HG03175 (cell line): ENCODE measurements around the gene IL1RAP.

Source experiments
- ATAC-seq: cut with Tn5 transposase; IDR thresholded peaks from one replicate; pipeline ENCODE4 v1.9.1; 2021; ENCODE audit warnings: mild to moderate bottlenecking, moderate library complexity; ENCODE audit not compliant: unreplicated experiment

Gene IL1RAP

DNA sequence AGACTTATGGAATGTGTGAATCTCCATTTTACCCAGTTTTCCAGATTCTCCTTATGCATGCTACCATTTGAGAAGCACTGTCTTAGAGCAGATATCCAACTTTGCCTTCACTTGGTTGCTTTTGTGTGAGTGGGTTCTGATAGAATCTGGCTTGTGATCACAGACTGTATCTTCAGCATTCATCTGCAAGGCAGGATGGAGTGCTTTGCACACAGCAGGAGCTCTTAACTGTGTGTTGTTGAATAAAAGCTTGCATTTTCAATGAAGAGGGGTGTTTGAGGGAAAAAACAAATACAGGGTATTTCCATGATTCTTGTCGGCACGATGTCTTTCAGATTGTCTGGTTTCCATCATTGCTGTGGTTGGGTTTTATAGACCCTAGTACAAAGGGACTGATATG is 24.4 kb downstream of the IL1RAP start:
- no peak for ATAC-seq

DNA sequence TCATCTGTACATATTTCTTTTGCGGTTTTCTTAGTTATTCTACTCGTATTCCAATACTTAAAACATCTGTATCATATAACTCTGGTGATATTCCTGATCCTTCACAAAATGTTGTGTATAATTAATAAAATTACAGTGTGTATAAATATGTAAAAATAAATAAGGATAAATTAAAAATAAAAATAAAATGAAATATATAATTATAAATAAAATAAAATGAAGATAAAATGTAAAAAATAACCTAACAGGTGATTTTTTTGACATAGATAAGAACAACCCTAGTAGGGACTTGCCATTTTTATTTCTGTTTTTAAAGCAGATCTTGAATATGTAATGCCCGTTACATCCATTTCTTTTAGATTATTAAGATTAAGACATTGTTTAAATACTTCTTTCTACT is 25.6 kb downstream of the IL1RAP start:
- no peak for ATAC-seq

DNA sequence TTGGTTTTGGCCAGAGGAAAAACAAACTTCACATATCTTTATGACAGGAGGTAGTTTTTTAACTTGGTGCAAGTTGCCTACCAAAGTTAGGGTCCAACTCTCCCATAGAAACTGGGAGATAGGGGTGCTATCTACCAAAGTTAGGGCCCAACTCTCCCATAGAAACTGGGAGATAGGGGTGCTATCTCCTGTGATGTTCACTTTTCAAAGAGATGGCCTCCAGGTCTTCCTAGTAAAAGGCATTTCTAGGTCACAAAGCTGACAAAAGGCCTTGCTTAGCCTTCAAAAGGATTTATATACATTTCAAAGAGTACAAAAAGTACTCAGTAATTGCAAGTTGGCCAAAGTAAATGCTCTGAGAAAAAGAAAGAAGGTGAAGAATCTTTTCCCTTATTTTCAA is 27.1 kb downstream of the IL1RAP start:
- no peak for ATAC-seq

DNA sequence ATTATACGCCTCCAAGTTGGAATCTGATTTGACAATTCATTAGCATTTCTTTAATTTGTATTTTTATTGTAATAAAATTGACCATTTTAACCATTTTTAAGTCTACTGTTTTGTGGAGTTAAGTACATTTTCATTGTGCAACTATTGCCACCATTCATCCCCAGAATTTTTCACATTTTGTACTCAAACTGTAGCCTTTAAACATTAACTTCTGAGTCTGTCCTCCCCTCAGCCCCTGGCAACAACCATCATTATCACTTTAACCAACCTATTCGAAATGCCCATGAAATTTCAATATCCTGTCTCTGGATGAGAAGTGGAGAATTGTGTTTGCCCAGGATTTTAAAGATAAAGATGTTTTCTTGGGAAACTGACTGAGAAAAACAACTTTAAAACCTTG is 27.7 kb downstream of the IL1RAP start:
- no peak for ATAC-seq

DNA sequence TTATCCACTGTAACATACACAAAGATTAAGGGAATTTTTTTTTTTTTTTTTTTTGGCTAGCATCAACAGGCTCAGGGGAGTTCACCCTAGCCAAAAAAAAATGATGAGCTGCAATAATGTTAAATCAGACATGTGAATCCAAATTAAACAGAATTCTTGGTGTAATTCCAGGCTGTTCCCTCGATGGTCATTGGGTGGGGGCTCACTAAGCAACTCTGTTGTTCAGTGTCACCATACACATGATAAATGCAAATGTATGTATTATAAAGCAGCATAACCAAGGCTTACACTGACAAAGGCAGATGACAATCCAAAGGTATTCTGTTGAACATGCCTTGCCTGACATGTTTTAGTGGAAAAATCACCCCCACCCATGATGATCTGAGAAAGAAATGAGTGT is 29.0 kb downstream of the IL1RAP start:
- no peak for ATAC-seq

DNA sequence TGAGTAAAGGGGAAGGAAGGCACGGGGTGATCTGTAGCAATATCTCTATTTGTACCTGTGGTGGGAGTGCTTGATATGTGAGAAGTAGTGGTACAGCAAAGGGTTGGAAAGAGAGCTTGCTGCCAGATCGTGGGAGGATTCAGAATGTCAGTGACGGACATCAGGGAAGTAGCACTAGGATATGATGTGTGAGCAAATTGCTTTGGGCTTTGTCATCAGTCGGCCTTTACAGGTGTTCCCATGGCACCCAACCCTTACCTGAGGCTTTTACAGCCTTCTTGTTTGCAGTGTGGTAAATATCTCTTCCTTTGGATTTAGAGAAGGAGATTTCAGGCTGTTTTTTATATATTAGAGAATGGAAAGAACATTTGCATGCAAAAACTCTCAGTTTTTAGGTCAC is 29.8 kb downstream of the IL1RAP start:
- ATAC-seq: no peak

DNA sequence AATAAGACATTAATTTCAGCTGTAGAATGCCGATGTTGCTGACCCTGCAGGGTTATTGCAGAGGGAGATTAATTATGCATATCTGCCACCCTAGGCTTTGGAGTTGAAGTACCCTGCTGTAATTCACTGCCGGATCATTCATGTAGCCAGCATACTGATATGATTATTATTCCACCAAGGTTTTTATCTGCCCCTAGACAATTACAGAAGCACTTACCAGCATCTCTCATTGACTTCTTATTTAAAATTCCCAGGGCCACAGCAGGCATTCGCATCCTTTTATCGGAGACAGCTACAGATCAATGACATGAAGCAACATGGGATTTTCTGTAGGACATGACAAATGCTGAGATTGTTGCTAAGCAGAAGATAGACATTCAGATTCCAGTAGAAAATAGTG is 31.3 kb downstream of the IL1RAP start:
- ATAC-seq: no peak

DNA sequence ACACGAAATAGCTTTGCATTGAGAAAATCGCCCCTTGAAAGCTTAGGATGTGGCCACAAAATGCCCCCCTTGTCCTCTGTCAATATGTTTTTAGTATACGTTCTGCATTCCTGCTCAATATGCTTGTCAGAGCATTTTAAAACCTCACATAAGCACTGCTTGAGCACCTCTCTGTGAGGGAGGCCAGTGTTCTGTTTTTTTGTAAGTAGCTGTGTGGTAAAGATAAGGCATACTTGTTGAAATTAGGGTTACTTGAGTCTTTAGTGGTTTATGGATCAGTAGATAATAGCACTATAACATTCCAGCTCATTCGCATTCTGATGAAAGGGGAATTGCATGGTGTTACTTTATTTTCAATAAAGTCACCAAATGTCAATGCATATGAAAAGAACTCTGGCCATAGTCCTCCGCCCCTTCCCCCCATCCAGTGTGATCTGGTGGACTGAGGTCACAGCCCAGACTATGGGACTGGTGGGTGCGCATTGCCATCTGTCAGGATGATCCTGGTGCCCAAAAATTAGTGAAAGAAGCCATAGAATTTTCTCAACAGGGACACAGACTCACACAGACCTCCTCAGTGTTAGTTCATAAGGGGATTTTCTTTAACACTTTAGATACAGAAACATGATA is 33.1 kb downstream of the IL1RAP start:
- ATAC-seq: no peak

DNA sequence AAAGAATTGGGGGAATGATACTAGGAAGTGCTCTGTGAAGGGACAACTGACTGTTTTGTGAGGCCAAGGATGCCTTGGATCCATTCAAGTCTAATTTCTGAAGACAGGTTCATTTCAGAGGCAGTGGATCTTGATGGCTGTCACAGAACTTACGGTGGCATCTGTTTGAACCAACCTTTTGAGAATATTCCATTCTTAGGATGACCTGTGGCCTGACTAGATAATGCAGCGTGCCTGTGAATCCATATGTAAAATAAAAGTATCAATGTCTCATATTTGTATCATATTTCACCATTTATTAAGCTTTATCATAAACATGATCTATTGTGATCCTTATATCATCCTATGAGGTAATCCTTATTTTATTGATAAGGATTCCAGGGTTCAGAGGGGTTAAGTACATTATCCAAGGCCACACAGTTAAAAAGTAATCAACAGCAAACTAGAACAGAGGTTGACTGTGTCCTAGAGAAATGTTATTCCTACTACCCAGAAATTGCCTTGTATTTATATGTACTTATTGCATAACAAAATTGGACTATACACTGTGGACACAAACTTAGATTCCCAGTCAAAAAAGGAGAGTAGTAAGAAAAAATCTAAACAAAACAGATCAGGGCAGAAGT is 34.3 kb downstream of the IL1RAP start:
- no peak for ATAC-seq

DNA sequence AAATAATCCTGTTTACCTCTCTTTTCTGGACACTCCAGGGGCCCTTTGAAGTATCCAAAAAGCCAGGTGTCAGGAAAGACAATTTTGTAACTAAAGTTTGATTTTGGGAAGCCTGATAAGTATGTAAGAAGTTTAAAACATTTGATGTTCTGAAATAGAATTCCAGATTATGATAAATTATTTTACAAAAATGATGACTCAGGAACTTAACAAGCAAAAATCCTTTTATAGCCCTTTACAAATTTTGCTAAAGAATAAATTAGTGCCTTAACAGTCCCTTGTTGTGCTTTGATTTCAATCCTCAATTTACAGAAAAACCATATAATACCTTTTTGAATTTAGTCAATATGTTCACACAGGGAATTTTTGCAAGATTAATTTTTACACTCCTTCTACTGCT is 38.1 kb downstream of the IL1RAP start:
- no peak for ATAC-seq

DNA sequence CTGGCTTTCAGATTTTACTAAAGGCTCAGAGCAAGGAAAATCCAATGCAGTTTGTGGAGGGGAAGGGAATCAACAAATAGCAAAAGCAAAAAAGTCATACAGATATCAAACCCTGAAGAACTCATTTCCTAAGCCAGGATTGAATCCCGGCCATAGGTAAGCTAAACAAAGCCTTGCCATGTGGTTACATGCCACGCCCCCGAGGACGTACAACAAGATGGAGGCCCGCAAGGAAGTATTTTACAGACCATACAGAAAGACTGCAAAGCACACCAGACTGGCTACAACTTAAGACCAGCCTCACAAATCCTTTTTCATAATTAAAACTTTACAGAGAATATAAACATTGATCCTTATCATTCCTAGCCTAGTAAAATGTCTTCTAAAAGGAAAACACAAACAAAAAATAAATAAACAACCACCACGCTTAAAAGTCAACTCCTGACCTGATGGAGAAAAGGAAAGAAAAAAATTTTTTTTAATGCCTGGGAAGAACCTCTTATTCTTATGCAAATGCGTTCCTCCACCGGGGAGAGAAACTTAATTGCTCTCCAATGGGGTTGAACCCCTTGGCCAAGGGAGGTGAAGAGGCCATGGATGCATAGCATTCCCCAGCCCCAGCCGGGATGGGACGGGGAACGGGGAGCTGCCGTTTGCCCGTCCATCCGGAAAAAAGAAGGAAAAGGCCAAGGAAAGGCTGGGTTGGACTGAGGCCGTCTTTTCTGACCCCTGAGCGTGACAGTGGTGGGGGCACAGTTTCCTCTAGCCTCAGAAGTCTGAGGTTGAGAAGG is 39.3 kb downstream of the IL1RAP start:
- no peak for ATAC-seq

DNA sequence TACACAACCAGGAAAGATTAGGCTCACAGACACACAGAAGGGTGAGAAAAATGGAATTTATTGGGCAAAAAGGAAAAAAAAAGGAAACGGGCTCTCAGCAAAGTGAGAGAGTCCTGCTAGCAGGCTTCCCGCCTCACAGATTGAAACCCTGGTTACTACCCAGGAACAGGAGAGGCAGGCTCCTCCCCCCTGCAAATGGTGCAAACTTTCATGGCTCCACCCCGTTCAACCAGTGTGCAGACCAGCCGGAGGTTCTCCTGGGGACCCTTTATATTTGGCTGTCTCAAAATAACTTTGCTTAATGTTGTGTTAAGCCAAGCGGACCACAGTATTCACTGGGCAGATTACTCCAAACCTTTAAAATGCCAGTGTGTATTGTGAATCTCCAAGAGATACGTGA is 40.3 kb downstream of the IL1RAP start:
- ATAC-seq: no peak

DNA sequence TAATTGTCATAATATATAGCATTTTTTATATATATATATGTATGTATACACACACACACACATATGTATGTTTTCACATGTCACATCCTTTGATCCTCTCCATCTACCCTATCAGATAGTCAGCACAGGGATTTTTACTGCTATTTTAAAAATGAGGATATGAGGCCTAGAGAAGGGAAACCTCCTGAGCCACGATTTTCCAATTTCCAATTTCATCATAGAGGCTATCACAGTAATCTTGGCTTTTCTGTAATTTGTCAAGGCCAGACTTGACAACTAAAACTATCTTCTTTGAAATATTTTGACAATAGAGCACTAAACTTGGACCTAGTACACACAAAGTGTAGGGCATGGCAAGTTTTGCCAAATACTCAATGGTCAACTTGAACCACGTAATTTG is 42.5 kb downstream of the IL1RAP start:
- ATAC-seq: no peak

DNA sequence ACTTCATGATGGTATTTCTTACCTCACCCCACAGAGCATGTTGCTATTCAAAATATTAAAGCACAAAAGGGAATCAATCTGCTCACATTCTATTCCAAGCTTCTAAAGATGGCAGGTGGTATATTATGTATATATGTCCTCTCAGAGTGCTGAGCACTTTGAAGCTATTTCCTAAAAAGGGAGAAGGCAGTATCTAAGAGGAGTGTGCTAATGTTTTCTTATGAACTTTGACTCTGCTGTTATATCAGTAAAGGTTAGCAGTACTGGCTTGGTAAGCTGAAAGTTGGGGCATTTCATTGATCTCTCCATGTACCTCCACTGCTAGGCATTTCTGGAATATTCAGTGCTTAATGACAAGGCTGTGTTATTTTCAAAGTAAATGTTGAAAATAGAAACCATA is 43.4 kb downstream of the IL1RAP start:
- no peak for ATAC-seq

DNA sequence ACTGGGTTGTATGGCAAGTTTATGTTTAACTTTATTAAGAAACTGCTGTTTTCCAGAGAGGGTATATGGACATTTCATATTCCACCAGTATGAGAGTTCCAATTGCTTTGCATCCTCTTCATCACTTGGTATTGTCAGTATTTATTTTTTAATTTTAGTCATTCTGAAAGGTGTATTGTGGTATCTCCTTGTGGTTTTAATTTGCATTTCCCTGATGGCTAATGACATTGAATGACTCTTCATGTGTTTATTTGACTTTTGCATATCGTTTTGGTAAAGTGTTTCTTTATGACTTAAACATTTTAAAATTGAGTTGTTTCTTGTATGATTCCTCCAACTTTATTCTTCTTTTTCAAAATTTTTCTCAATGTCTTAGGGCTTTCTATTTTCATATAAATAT is 44.4 kb downstream of the IL1RAP start:
- ATAC-seq: no peak

DNA sequence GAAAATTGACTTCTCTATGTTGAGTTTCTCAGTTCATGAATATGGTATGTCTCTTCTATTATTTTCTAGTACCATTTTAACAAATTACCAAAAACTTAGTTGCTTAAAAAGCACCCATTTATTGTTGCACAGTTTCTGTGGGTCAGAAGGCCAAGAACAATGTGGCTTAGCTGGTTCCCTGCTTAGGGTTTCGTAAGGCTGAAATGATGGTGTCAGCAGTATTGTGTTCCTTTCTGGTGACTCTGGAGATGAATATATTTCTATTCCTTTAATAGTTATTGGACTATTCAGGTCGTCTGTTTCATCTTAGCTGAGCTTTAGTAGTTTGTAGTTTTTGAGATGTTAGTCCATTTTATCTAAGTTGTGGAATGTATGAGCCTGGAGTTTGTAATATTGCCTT is 44.9 kb downstream of the IL1RAP start:
- no peak for ATAC-seq

DNA sequence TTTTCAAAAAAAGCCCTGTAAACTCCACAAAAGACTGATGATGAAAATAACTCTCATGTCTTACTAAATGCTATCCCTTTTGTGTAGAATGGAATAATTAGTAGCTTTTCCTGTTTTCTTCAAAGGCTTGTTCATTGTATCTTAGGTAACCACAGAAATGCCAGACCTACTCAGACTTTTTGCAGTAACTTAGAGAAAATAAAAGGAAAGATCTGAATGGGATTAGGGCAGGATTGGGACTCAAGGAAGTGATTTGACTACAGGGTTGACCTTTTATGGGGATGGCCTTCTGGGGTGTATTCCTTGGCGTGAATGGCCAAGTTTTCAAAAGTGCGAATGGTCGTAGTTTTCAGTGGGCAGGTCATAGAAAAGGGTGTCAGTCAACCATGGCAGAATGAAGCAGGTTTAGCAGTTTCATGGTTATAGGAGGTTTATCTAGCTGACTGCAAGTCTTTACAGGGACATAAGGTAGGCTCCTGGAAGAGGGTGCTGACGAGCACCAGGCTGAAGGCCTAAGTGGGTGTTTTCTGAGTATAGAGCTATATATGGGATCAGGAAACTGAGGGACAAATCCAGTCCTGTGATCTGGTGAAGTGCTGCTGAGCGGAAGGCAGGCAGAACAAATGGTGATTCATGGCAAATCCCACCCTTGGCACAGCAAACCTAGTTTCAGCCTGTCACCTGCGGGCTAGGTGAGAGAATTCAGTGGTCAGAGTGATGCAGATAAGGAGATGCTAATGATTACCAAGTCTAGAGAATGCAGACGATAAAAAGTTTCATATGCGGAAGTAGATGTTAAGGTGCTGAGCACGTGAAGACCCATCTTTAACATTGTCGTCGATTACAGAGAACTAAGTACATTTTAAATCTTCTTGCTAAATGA is 46.4 kb downstream of the IL1RAP start:
- no peak for ATAC-seq

DNA sequence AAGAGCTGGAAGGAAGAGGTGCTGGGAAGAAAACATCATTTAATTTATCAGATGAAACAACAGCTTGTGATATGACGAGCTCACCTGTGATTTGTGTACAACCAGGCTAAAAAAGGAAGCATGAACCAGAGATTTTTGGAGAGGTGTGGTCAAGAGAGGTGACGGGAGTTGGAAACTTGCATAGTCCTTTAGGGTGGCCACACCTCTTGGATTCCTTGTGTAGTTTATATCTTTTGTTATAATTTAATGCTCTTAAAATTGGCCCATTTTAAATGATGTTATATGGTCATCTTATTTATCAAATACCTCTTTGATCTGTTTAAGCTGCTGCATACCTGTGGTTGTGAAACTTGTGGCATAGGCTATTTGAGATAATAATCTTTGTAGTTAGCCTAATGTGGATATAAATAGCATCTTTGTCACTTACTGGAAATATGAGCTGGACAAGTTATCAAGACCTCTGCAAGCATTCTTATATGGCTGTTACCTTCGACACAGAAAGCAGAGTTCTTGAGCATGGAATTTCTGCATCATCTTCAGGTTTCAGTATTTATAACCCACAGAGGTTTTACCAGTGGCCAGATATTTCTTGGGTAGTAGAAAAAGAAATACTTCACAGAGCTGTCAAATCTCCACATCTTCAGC is 49.1 kb downstream of the IL1RAP start:
- ATAC-seq: no peak

DNA sequence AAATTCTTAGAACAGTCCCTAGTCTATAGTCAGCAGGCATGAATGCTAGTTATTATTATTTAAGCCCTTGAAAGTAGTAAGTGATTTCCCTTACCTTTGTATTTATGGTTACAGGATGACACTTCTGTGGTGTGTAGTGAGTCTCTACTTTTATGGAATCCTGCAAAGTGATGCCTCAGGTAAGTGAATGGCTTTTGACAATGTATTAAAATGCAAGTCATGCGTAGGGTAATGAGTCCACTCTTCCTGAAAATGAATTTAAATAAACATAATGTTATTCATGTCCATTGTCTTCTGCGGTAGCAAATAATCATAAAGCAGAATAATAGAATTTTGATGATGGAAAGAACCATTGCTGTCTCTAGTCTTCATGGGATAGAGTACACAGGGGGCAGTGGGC is 50.3 kb downstream of the IL1RAP start:
- no peak for ATAC-seq

DNA sequence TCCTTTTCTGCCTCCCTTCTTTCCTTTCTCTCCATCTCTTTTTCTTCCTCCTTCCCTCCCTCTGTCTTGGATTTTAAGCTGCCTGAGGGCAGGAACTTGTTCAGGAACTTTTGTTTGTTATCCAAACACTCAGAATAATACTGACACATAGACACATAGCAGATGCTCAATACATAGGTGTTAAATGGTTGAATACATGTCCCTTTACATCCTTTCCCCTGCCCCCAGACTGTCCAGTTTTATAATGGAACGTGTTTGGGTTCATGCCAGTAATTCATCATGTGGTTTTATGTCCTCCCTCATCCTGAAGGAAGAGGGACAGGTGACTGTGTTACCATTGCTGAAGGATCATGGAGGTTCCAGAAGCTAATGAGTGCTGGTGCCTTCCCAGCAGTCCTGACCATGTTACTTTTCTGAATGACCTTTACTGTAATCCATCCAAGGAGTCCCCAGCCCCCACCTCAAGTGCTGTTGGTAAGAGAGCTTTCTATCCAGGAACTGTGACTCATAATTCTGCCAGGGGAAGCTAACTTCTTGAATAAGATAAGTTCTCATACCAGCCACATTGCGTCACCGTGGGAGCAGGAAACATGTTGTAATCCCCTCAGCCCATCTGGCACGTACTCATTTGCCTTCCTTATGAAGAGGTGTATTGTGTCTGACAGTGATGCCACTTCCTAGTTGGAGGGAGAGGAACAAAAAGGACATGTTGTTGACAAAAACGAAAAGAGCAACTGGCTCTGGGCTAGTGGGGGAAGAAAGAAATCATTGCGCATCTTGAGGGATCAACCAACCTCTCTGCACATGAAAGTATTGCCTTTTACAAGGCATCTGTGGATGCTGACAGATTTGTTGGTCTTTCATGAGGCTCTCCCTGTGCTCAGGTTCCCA is 52.4 kb downstream of the IL1RAP start:
- no peak for ATAC-seq
